ENCODE measurements around the gene MYMX.
A peak's percentile ranks its signal among the peaks of the same experiment; 100 is the strongest.

The MYMX gene

DNA sequence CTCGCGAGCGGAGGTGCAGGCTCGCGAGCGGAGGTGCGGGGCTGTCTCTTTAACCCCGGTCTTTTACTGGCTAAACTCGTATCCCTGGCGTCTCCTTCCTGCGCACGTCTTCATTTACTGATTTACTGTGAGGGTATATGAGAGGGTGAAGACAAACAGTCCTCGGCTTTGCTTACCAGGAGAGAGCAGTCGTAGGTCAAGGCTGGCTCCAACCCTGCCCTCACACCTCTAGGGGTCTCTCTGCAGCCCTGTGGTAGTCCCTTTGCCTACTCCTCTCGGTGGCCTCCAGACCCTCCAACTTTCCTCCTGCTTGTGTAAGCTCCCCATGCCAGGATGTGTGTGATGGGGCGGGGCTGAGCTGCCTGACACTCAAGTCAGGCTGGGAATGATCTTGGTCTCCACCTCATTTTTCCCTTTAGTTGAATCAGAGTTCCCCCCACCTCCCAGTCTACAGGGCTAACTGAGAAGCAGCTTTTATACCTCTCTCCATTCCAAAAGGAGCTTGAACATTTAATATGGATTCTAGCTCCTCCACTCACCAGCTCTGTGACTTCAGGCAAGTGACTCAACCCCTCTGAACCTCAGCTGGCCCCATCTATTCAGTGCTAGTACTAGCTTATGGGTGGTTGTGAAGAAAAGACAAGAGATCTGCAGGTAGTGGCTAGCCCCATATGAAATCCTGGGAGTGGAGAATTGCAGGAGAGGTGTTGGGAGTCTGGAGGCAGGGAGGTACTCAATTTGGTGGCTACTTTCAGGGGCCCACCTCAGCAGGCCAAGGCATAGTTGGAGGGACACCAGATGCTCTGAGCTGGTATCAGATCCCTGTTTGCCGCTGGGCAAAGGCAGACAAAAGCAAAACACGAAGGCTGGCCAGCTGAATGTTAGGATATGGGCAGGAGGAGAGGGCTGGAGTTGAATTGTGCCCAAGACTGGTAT lies 7.6 kb downstream of the MYMX start:
- Histone ChIP-seq H3K4me2 (ENCODE audit: low read length) (peak overlapping the region; percentile 88), H3K36me3 (ENCODE audit: control insufficient read depth, insufficient read depth, low read length) (no peaks in the 10 kb centered on the region), H3K9me3 (ENCODE audit: control insufficient read depth, low read length) (no peaks in the 10 kb centered on the region), H2AFZ (peak overlapping the region; percentile 80), H3K27ac (no peak overlapping the region), H3K27me3 (ENCODE audit: control insufficient read depth, insufficient read depth, low read length) (no peaks in the 10 kb centered on the region), H3K4me3 (ENCODE audit: low read depth, low read length) (peak overlapping the region; percentile 37), H3K4me1 (peaks cover 14% of the 10 kb centered on the region), H3K79me2 (no peaks in the 10 kb centered on the region), H3K9ac (no peak overlapping the region)
- TF ChIP-seq, protein P1, sequence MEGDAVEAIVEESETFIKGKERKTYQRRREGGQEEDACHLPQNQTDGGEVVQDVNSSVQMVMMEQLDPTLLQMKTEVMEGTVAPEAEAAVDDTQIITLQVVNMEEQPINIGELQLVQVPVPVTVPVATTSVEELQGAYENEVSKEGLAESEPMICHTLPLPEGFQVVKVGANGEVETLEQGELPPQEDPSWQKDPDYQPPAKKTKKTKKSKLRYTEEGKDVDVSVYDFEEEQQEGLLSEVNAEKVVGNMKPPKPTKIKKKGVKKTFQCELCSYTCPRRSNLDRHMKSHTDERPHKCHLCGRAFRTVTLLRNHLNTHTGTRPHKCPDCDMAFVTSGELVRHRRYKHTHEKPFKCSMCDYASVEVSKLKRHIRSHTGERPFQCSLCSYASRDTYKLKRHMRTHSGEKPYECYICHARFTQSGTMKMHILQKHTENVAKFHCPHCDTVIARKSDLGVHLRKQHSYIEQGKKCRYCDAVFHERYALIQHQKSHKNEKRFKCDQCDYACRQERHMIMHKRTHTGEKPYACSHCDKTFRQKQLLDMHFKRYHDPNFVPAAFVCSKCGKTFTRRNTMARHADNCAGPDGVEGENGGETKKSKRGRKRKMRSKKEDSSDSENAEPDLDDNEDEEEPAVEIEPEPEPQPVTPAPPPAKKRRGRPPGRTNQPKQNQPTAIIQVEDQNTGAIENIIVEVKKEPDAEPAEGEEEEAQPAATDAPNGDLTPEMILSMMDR (IDR thresholded peaks at IDR 0.05), result no peak

DNA sequence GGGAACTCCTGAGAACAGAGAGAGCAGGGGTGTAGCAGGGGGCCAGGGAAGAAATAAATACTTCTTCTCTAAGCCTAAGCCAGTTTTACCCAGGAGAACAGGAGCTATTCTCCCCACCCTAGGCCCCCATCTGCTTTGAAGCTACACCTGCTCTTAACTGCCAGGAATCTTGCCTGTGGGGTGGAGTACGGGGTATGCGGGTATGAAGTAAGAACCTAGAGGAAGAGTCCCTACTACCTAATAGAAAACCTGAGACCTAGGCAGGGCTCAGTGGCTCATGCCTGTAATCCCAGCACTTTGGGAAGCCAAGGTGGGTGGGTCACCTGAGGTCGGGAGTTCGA lies 8.2 kb downstream of the MYMX start:
- no peaks in the 10 kb centered on the region for H3K79me2 ChIP-seq
- H3K4me1 ChIP-seq, result peaks cover 12% of the 10 kb centered on the region
- H3K27ac ChIP-seq, result no peak overlapping the region
- no peaks in the 10 kb centered on the region for H3K36me3 ChIP-seq (ENCODE audit: control insufficient read depth, insufficient read depth, low read length)
- H3K27me3 ChIP-seq (ENCODE audit: control insufficient read depth, insufficient read depth, low read length), result no peaks in the 10 kb centered on the region
- TF ChIP-seq, protein P1 (IDR thresholded peaks at IDR 0.05), result no peak
- H3K9ac ChIP-seq, result no peak overlapping the region
- no peak overlapping the region for H2AFZ ChIP-seq
- no peak overlapping the region for H3K4me2 ChIP-seq (ENCODE audit: low read length)
- H3K9me3 ChIP-seq (ENCODE audit: control insufficient read depth, low read length), result no peaks in the 10 kb centered on the region
- H3K4me3 ChIP-seq (ENCODE audit: low read depth, low read length), result no peak overlapping the region

DNA sequence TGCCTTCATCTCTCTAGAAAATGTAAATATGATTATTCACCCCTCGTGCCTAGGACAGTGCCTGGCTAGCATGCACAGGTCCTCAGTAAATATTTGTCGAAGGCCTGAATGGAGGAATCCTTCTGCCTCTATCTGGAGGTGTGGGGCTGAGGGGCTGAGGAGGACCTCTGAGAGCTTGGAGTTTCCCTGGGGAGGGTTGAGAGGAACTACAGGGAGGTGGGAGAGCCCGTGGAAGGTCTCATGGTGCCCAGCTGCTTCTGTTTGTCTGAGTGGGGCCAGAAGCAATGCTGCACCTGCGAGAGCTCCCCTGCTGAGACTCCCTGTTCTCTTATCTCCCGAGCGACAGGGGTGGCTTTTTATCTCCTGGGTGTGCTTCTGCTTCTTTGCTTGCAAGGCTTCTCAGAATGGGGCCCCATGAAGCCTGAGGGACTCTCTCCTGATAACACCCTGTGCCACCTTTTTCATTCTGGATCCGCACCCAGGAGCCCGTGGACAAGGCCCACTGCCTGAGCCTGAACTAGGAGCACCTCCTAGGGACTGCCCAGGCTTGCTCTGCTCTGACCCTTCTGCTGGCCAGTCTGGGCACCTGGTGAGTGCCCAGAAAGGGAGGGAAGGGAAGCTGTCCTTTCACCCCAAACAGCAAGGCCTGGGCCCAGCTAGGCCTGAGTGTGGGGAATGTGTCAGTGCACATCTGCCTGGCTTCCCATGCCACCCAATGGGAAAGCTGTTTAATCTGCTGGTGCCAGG lies 9.0 kb downstream of the MYMX start:
- Histone ChIP-seq H3K4me2 (ENCODE audit: low read length) (no peak overlapping the region), H3K36me3 (ENCODE audit: control insufficient read depth, insufficient read depth, low read length) (no peaks in the 10 kb centered on the region), H3K27ac (no peak overlapping the region), H3K27me3 (ENCODE audit: control insufficient read depth, insufficient read depth, low read length) (no peaks in the 10 kb centered on the region), H2AFZ (no peak overlapping the region), H3K4me1 (peaks cover 12% of the 10 kb centered on the region), H3K9ac (no peak overlapping the region), H3K9me3 (ENCODE audit: control insufficient read depth, low read length) (no peaks in the 10 kb centered on the region), H3K79me2 (no peaks in the 10 kb centered on the region), H3K4me3 (ENCODE audit: low read depth, low read length) (no peak overlapping the region)
- TF ChIP-seq, protein P1 (IDR thresholded peaks at IDR 0.05), result no peak

DNA sequence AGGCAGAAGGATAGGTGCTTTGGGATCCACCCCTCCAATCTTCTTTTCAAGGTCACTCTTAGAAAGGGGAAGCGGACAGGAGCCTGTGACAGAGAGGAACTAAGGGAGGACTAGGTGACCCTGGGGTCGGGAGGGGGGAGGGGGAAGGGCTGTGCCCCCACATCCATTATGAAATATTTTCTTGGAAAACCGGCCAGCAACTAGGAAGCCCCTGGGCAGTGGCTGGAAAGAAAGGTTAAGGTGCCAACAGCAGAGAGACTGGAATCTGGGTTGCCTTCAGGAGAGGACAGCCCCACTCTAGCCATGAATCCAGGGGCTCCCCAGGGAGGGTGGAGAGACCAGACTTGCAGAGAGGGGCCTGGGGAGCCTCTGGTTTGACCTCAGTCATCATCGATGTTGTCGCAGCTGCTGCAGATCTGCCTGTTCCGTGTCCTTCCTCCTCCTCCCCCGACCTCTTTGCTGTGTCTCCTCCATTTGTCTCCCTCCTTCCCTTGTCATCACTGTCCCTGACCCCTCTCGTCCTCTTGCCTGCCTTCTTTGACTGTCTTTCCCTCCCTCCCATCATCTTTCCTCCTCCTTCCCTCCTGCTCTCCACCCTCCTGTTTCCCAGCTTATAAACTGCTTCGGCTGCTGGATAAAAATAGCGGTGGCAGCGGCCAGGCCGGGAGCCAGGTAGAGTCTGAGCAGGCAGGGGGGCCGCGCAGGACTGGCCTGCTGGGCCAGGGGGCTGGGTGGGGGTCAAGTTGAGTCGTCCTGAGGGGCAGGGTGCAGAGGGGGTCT lies 9.8 kb downstream of the MYMX start:
- Histone ChIP-seq H3K4me2 (ENCODE audit: low read length) (no peak overlapping the region), H3K4me1 (peaks cover 7% of the 10 kb centered on the region), H3K79me2 (no peaks in the 10 kb centered on the region), H3K9ac (no peak overlapping the region), H3K4me3 (ENCODE audit: low read depth, low read length) (no peak overlapping the region), H3K27ac (peak overlapping the region; percentile 20), H2AFZ (peak overlapping the region; percentile 50), H3K9me3 (ENCODE audit: control insufficient read depth, low read length) (no peaks in the 10 kb centered on the region), H3K36me3 (ENCODE audit: control insufficient read depth, insufficient read depth, low read length) (no peaks in the 10 kb centered on the region), H3K27me3 (ENCODE audit: control insufficient read depth, insufficient read depth, low read length) (no peaks in the 10 kb centered on the region)
- TF ChIP-seq, protein P1 (IDR thresholded peaks at IDR 0.05), result no peak
